ENCODE measurements around the gene TRAPPC14.
"Not testable (repeated sequence)": the region's sequence is repeated elsewhere in the genome, so short reads cannot be mapped to it uniquely, and the experiment has no call there.

- not testable (repeated sequence) for TF ChIP-seq CTCF (IDR thresholded peaks at IDR 0.05 in 2 of 3, conservative IDR thresholded peaks at IDR 0.05 in 1 of 3; ENCODE audit: control insufficient read depth in 2 of 3, extremely low read depth in 1 of 3, insufficient read depth in 1 of 3, low read depth in 3 of 3, low read length in 3 of 3); RBBP5 (conservative IDR thresholded peaks at IDR 0.05); RFX5 (IDR thresholded peaks at IDR 0.05; ENCODE audit: low read depth, low read length); MAX (IDR thresholded peaks at IDR 0.05; ENCODE audit: low read depth, low read length); TBL1XR1 (IDR thresholded peaks at IDR 0.05; ENCODE audit: low read depth, low read length); SIN3A (IDR thresholded peaks at IDR 0.05; ENCODE audit: low read depth, low read length); JUND (IDR thresholded peaks at IDR 0.05; ENCODE audit: low read depth, low read length); POLR2A (IDR thresholded peaks at IDR 0.05; ENCODE audit: low read depth, low read length)
Observed at GRCh38 chr7:100195901-100196322, 37.4 kb upstream of the TRAPPC14 start.

Data from GM12878 (cell line).